DND-41 (cell line): ENCODE data around the gene SEMA6B.

Experiments used
- ATAC-seq: fragments of 200-7000 bp; cut with Tn5 transposase; 3 replicates; pipeline ENCODE4 v1.9.1; 2021; ENCODE audit warnings: low read depth; ENCODE audit not compliant: insufficient read depth
- DNase-seq: peaks from one replicate; pipeline ENCODE4 v3.0.0-alpha.2; 2020
- H2AFZ ChIP-seq: 2 replicates; pipeline ENCODE4 v1.6.0; 2012; ENCODE audit warnings: low read depth, low read length
- H3K27ac ChIP-seq: 2 replicates; pipeline ENCODE4 v1.5.1; 2012; ENCODE audit warnings: low read length, inconsistent platforms
- H3K27me3 ChIP-seq: fragments of 200-600 bp; sonication (generic); 2 replicates; pipeline ENCODE4 v1.6.0; 2012; ENCODE audit warnings: low read length, mild to moderate bottlenecking, inconsistent platforms; ENCODE audit not compliant: insufficient read depth, poor library complexity
- H3K36me3 ChIP-seq: 2 replicates; pipeline ENCODE4 v1.5.1; 2012; ENCODE audit warnings: low read length, inconsistent platforms; ENCODE audit not compliant: insufficient read depth
- H3K4me1 ChIP-seq: 2 replicates; pipeline ENCODE4 v1.5.1; 2012; ENCODE audit warnings: mild to moderate bottlenecking, low read length; ENCODE audit not compliant: insufficient read depth
- H3K4me2 ChIP-seq: 2 replicates; pipeline ENCODE4 v1.6.0; 2012; ENCODE audit warnings: mild to moderate bottlenecking, moderate library complexity, low read length, inconsistent platforms; ENCODE audit not compliant: insufficient read depth
- H3K4me3 ChIP-seq, 2 experiments: fragments of 200-600 bp in 1 of 2; shearing (Covaris generic) in 1 of 2; 2 replicates each; pipeline ENCODE4 v1.5.1; 2012 to 2016; ENCODE audit warnings: inconsistent platforms in 2 of 2, low read length in 2 of 2, mild to moderate bottlenecking in 2 of 2, low read depth in 1 of 2, moderate library complexity in 1 of 2
- H3K79me2 ChIP-seq: 2 replicates; pipeline ENCODE4 v1.6.0; 2012; ENCODE audit warnings: low read length, inconsistent platforms; ENCODE audit not compliant: insufficient read depth
- H3K9ac ChIP-seq: 2 replicates; pipeline ENCODE4 v1.6.0; 2012; ENCODE audit warnings: low read depth, mild to moderate bottlenecking, inconsistent platforms, low read length, moderate library complexity
- H3K9me3 ChIP-seq: 2 replicates; pipeline ENCODE4 v1.5.1; 2012; ENCODE audit warnings: low read length, moderate library complexity, mild to moderate bottlenecking, inconsistent platforms; ENCODE audit not compliant: insufficient read depth, severe bottlenecking
- H4K20me1 ChIP-seq: 2 replicates; pipeline ENCODE4 v1.6.0; 2012; ENCODE audit warnings: low read length; ENCODE audit not compliant: insufficient read depth
- EZH2 ChIP-seq: IDR thresholded peaks from 3 replicates; pipeline ENCODE4 v1.6.1; 2012; ENCODE audit warnings: borderline replicate concordance, low read depth, mild to moderate bottlenecking, moderate library complexity, low read length, inconsistent platforms; ENCODE audit not compliant: severe bottlenecking
- TF ChIP-seq, protein P1 (sequence below): IDR thresholded peaks from 2 replicates; pipeline ENCODE4 v1.5.1; 2012; ENCODE audit warnings: borderline replicate concordance, low read length, moderate library complexity, mild to moderate bottlenecking; ENCODE audit not compliant: poor library complexity, severe bottlenecking; ENCODE audit errors: extremely low read depth

The SEMA6B gene

DNA sequence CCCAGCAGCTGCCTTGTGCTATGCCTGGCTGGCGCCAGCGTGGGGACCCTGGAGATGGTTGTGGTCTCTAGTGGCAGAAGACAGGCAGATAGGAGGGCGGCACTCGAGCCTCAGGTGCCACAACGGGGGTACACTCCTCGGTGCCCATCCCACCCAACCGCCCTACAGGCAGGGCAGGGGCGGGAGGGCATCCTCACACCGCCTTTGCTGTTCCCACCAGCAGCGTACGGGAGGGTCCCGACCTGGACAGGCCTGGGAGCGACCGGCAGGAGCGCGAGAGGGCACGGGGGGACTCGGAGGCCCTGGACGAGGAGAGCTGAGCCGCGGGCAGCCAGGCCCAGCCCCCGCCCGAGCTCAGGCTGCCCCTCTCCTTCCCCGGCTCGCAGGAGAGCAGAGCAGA is 57.8 kb downstream of the SEMA6B start:
- no peaks in the 10 kb centered on the region for H3K27me3 ChIP-seq
- H3K27ac ChIP-seq, result no peak overlapping the region
- ATAC-seq (no peak), DNase-seq (no peak)
- H3K79me2 ChIP-seq, result no peaks in the 10 kb centered on the region
- no peaks in the 10 kb centered on the region for H3K4me1 ChIP-seq
- H2AFZ ChIP-seq, result no peak overlapping the region
- H3K36me3 ChIP-seq, result peaks cover 76% of the 10 kb centered on the region
- H3K9me3 ChIP-seq, result no peaks in the 10 kb centered on the region
- 0 out of 2 replicates have a peak, but pooled peaks cover 4% of the 10 kb centered on the region for H4K20me1 ChIP-seq
- H3K4me3 ChIP-seq, result no peak overlapping the region
- H3K4me2 ChIP-seq, result no peak overlapping the region
- no peak for TF ChIP-seq EZH2
- TF ChIP-seq, protein P1, sequence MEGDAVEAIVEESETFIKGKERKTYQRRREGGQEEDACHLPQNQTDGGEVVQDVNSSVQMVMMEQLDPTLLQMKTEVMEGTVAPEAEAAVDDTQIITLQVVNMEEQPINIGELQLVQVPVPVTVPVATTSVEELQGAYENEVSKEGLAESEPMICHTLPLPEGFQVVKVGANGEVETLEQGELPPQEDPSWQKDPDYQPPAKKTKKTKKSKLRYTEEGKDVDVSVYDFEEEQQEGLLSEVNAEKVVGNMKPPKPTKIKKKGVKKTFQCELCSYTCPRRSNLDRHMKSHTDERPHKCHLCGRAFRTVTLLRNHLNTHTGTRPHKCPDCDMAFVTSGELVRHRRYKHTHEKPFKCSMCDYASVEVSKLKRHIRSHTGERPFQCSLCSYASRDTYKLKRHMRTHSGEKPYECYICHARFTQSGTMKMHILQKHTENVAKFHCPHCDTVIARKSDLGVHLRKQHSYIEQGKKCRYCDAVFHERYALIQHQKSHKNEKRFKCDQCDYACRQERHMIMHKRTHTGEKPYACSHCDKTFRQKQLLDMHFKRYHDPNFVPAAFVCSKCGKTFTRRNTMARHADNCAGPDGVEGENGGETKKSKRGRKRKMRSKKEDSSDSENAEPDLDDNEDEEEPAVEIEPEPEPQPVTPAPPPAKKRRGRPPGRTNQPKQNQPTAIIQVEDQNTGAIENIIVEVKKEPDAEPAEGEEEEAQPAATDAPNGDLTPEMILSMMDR, result no peak
- no peak overlapping the region for H3K9ac ChIP-seq

DNA sequence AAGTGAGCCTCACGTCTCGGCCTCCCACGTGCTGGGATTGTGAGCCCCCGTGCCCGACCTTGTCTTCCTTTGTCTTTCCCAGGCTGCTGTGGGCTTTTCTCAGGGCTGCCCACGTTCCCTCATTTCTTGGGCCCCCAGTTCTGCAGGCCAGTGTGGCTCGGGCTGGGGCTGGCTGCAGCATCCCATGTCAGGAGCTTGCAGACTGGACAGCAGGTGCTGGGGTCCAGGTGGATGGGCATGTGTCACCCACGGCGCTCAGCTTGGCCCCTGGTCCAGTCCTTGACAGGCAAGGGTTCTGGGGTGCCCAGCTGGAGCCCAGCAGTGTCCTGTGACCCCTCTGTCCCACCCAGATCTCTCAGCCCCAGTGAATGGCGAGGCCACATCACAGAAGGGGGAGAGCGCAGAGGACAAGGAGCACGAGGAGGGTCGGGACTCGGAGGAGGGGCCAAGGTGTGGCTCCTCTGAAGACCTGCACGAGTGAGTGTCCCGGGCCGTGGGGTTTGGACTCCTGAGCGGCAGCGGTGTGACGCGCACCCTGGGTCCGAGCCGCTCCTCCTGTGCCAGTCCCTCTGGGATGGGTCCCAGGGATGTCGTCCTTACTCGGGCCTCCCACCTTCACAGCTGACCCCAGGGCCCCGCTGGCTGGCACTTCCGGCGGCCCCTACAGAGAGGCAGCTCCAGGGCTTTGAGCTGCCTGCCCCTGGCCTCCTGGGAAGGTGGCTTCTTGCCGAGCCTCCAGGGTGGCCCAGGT is 58.5 kb downstream of the SEMA6B start:
- no peak for TF ChIP-seq EZH2
- TF ChIP-seq, protein P1, result no peak
- H3K9me3 ChIP-seq, result no peaks in the 10 kb centered on the region
- no peak overlapping the region for H3K4me3 ChIP-seq
- no peak overlapping the region for H3K9ac ChIP-seq
- no peaks in the 10 kb centered on the region for H3K79me2 ChIP-seq
- no peak overlapping the region for H3K4me2 ChIP-seq
- DNase-seq, result no peak
- H3K27me3 ChIP-seq, result no peaks in the 10 kb centered on the region
- H4K20me1 ChIP-seq, result 0 out of 2 replicates have a peak, but pooled peaks cover 4% of the 10 kb centered on the region
- no peak overlapping the region for H2AFZ ChIP-seq
- ATAC-seq, result no peak
- H3K36me3 ChIP-seq, result peaks cover 76% of the 10 kb centered on the region
- H3K27ac ChIP-seq, result no peak overlapping the region
- no peaks in the 10 kb centered on the region for H3K4me1 ChIP-seq

DNA sequence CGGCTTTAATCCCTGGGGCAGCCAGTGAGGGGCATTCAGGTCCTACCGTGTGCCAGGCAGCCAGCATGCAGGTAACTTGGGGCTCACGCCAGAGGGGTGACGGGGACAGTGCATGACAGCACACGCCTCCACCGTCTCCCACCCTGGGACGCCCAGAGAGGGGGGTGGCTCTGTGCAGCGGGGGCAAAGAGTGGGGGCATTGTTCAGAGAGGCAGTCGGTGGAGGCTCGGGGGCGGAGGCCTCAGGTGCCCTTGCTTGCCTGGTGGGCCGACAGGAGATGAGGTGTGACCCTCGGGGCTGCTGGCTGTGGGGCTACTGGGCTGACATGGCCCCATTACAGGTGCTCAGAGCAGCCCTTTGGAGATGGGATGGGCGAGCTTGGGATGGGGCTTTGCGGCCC is 59.6 kb downstream of the SEMA6B start:
- no peaks in the 10 kb centered on the region for H3K9me3 ChIP-seq
- TF ChIP-seq, protein P1, result no peak
- TF ChIP-seq EZH2, result no peak
- no peak overlapping the region for H3K27ac ChIP-seq
- H3K4me1 ChIP-seq, result no peaks in the 10 kb centered on the region
- no peak overlapping the region for H3K4me3 ChIP-seq
- no peaks in the 10 kb centered on the region for H3K27me3 ChIP-seq
- DNase-seq, result no peak
- no peak for ATAC-seq
- no peak overlapping the region for H2AFZ ChIP-seq
- H4K20me1 ChIP-seq, result 0 out of 2 replicates have a peak, but pooled peaks cover 4% of the 10 kb centered on the region
- no peaks in the 10 kb centered on the region for H3K79me2 ChIP-seq
- H3K9ac ChIP-seq, result no peak overlapping the region
- no peak overlapping the region for H3K4me2 ChIP-seq
- H3K36me3 ChIP-seq, result peaks cover 74% of the 10 kb centered on the region
